Mesothelial cell of epicardium (in vitro differentiated cells): ENCODE data around the gene UFC1. TPM values are rescaled to one million over a fixed set of nuclear protein-coding genes. Genes with fewer than 3 reads are reported as not detected.
A peak's percentile ranks its signal among the peaks of the same experiment; 100 is the strongest.

Experiments
- DNase-seq, 2 experiments: peaks; one replicate each; pipeline ENCODE4 v3.0.0; 2021; ENCODE audit warnings: low spot score in 2 of 2; ENCODE audit not compliant: unreplicated experiment in 2 of 2
- H3K27ac Mint-ChIP-seq: 2 replicates; pipeline ENCODE4 v1.8.0; 2021; ENCODE audit warnings: mixed read lengths
- H3K27me3 Mint-ChIP-seq: 2 replicates; pipeline ENCODE4 v1.8.0; 2021; ENCODE audit warnings: low read depth, mixed read lengths
- H3K36me3 Mint-ChIP-seq: 2 replicates; pipeline ENCODE4 v1.8.0; 2021; ENCODE audit warnings: mixed read lengths
- H3K4me1 Mint-ChIP-seq: 2 replicates; pipeline ENCODE4 v1.8.0; 2021; ENCODE audit warnings: mixed read lengths
- H3K4me3 Mint-ChIP-seq: 2 replicates; pipeline ENCODE4 v1.8.0; 2021; ENCODE audit warnings: mild to moderate bottlenecking, moderate library complexity, mixed read lengths
- H3K9me3 Mint-ChIP-seq: 2 replicates; pipeline ENCODE4 v1.8.0; 2021; ENCODE audit warnings: mixed read lengths
- total RNA-seq: library from RNA; stranded (reverse); gene quantifications from 3 replicates; pipeline ENCODE4 v1.2.1, GENCODE V29; 2021
- TF ChIP-seq, protein P1 (sequence below): fragments of 200-600 bp; sonication (generic); IDR thresholded peaks from one replicate; pipeline ENCODE4 v1.5.0; 2021; ENCODE audit warnings: antibody characterized with exemption; ENCODE audit not compliant: unreplicated experiment

The UFC1 gene
- total RNA-seq, 1 donor from 2014 or later, result 86.2 TPM

DNA sequence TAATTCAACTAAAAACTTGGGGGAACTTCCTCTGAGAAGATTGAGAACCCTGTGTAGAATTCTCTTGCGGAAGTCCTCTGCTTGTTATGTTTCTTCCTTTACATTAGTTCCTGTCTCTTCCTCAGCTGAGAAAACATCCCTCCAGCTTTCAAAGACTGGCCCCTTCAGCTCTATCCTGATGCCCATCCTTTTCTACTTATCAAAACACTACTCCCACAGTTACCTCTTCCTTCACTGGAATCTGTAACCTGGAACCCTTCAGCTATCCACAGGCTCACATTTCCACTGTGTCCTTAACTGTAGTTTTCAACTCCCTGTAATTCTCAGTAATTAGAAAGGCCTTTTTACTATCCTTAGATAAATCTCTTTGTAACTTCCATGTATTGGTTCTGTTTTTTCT, 15.3 kb upstream of the UFC1 start:
- no peaks in the 10 kb centered on the region for H3K9me3 Mint-ChIP-seq
- peaks cover 19% of the 10 kb centered on the region for H3K4me1 Mint-ChIP-seq
- peak overlapping the region; percentile 55 for H3K27ac Mint-ChIP-seq
- no peak overlapping the region for H3K4me3 Mint-ChIP-seq
- no peak for DNase-seq
- H3K36me3 Mint-ChIP-seq, result peaks cover 4% of the 10 kb centered on the region
- TF ChIP-seq, protein P1, sequence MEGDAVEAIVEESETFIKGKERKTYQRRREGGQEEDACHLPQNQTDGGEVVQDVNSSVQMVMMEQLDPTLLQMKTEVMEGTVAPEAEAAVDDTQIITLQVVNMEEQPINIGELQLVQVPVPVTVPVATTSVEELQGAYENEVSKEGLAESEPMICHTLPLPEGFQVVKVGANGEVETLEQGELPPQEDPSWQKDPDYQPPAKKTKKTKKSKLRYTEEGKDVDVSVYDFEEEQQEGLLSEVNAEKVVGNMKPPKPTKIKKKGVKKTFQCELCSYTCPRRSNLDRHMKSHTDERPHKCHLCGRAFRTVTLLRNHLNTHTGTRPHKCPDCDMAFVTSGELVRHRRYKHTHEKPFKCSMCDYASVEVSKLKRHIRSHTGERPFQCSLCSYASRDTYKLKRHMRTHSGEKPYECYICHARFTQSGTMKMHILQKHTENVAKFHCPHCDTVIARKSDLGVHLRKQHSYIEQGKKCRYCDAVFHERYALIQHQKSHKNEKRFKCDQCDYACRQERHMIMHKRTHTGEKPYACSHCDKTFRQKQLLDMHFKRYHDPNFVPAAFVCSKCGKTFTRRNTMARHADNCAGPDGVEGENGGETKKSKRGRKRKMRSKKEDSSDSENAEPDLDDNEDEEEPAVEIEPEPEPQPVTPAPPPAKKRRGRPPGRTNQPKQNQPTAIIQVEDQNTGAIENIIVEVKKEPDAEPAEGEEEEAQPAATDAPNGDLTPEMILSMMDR, result no peak
- no peaks in the 10 kb centered on the region for H3K27me3 Mint-ChIP-seq

DNA sequence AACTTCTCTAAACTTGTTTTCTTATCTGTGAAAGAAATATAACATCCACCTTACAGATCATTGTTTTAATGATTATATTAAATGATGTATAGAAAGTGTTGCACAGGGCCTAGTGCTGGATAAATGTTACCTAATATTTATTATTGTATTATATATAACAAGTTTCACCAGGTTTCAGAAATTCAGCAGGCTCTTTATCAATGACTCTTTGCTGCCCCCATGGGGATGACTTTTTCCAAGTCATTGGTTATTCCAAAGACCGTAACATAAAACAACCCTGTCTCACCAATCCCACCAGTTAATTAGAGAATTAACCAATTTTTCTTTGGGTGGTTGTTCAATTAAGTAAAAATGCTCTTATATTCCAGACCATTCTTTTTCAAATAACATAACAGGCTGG, 14.0 kb upstream of the UFC1 start:
- H3K4me3 Mint-ChIP-seq, result no peak overlapping the region
- H3K36me3 Mint-ChIP-seq, result peaks cover 4% of the 10 kb centered on the region
- no peak for DNase-seq
- H3K27ac Mint-ChIP-seq, result no peak overlapping the region
- H3K9me3 Mint-ChIP-seq, result no peaks in the 10 kb centered on the region
- peaks cover 19% of the 10 kb centered on the region for H3K4me1 Mint-ChIP-seq
- TF ChIP-seq, protein P1, result peak; percentile 45
- no peaks in the 10 kb centered on the region for H3K27me3 Mint-ChIP-seq

DNA sequence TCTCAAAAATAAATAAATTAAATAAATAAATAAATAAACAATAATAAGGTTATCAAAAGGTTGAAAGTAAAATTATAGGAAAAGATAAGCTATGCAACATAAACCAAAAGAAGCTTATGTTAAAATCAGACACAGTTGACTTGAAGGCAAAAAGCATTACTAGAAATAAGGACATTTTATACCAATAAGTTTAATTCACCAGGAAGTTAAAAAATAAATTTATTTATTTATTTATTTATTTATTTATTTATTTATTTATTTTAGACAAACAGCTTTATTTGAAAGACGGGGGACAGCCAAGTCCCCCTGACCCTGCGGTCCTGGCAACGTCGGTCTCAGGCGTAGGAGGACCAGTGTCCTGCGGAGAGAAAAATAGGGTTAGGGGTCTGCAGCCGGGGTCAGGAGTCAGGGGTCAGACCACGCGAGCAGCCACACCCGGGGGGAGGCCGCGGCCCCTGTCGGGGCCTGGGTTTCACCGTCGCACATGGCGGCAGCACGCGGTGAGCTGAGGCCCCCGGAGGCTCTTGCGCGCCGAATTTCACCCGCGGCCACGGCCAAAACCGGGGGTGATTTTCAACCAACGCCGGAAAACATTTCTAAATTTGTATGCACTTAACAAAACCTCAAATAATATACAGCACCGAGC, 12.9 kb upstream of the UFC1 start:
- no peaks in the 10 kb centered on the region for H3K9me3 Mint-ChIP-seq
- no peak overlapping the region for H3K27ac Mint-ChIP-seq
- H3K36me3 Mint-ChIP-seq, result peaks cover under 1% of the 10 kb centered on the region
- H3K27me3 Mint-ChIP-seq, result no peaks in the 10 kb centered on the region
- TF ChIP-seq, protein P1, result no peak
- no peak for DNase-seq
- H3K4me1 Mint-ChIP-seq, result peaks cover 18% of the 10 kb centered on the region
- no peak overlapping the region for H3K4me3 Mint-ChIP-seq

DNA sequence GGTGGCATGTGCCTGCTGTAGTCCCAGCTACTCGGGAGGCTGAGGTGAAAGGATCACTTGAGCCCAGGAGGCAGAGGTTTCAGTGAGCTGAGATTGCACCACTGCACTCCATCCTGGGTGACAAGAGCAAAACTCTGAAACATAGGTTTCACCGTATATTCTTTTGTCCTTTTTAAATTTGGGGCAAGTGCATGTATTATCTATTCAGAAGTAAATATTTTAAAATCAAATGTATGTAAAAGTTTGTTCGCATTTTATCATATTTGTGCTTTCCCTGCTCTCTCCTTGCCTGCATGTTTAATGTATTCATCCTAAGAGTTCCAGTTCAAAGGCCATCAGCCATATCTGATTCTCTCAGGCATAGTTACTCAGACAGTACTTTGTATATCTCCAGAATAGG, 7.9 kb upstream of the UFC1 start:
- no peaks in the 10 kb centered on the region for H3K36me3 Mint-ChIP-seq
- no peak overlapping the region for H3K27ac Mint-ChIP-seq
- H3K4me1 Mint-ChIP-seq, result no peaks in the 10 kb centered on the region
- DNase-seq, result no peak
- TF ChIP-seq, protein P1, result no peak
- no peaks in the 10 kb centered on the region for H3K27me3 Mint-ChIP-seq
- no peaks in the 10 kb centered on the region for H3K9me3 Mint-ChIP-seq
- H3K4me3 Mint-ChIP-seq, result no peak overlapping the region

DNA sequence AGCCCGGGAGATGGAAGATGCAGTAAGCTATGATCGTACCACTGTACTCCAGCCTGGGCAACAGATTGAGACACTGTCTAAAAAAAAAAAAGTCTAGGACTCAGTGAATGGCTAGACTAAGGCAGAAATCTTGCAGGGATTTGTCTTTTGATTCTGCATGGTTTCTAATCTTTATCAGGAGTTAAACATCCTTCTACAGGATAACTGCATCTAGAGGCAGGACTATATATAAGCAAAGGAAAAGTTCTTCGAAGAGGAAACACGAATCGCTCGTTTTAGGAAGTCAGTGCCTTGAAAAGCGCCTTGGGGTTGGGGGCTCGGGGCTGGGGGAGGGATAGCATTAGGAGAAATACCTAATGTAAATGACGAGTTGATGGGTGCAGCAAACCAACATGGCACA, 602 bp upstream of the UFC1 start:
- no peak for DNase-seq
- Mint-ChIP-seq H3K27ac (peak overlapping the region; percentile 99), H3K36me3 (peaks cover 11% of the 10 kb centered on the region), H3K4me1 (peaks cover 10% of the 10 kb centered on the region), H3K9me3 (no peaks in the 10 kb centered on the region), H3K4me3 (peak overlapping the region; percentile 99), H3K27me3 (no peaks in the 10 kb centered on the region)
- TF ChIP-seq, protein P1, result no peak

DNA sequence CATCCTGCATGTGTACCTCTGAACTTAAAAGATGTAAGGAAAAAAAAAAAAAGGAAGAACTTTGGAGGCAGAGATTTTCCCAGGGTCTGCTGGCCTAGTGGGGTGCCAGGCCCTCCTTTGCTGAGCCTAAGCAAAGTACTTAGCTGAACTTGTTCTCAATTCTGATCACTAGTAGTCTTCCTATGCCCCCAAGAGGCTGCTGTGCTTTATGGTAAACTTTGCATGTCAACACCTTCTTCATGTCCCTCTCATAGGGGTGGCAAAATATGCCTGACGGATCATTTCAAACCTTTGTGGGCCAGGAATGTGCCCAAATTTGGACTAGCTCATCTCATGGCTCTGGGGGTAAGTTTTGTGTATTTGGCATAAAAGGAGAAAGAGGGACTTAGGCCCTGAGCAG, 4.1 kb downstream of the UFC1 start:
- Mint-ChIP-seq H3K36me3 (peaks cover 26% of the 10 kb centered on the region), H3K4me3 (peak overlapping the region; percentile 14), H3K9me3 (no peaks in the 10 kb centered on the region), H3K4me1 (peaks cover 33% of the 10 kb centered on the region), H3K27me3 (no peaks in the 10 kb centered on the region), H3K27ac (no peak overlapping the region)
- no peak for DNase-seq
- TF ChIP-seq, protein P1, result no peak
